Ramos (cell line): Measurements from ENCODE around the gene ZNF845.
"Not testable (repeated sequence)": the region's sequence is repeated elsewhere in the genome, so short reads cannot be mapped to it uniquely, and the experiment has no call there.

ENCODE experiments used
- in situ Hi-C: fragments of 300-500 bp; cut with MboI; formaldehyde crosslinking; loops from one replicate; pipeline ENCODE4 v1.14.3; 2022; ENCODE audit warnings: low sequenced_read_pairs; ENCODE audit not compliant: unreplicated experiment

ZNF845 gene

GRCh38 chr19:53333463-53334449, at the start of gene ZNF845:
Gene ZNF845 (plus strand): TSS chr19:53333749. CDS start chr19:53341308, 7,559 bp downstream.
- in situ Hi-C loops = no loop called here

DNA sequence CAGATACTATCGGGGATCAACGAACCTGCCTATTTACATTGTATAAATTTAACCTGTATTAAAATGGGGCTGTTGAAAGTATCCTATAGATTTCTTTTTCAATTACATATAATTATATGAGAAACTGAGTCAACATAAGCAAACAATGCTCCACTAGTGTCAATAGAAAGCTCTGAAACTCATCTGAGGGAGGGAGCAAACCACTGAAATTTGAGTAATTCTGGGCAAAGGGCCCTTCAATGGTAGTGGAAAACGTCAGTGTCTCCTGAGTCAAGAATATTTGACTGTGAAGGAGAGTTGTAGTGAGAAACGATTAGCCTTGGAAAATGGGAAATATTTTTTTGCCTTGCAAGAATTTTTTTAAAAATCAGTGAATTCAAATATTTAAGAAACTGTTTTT, 48.5 kb upstream of the ZNF845 start:
- in situ Hi-C loops = no loop called here

GRCh38 chr19:53290758-53291549, 42.6 kb upstream of the ZNF845 start:
- in situ Hi-C loops = no loop called here

GRCh38 chr19:53294786-53295441, 38.6 kb upstream of the ZNF845 start:
- in situ Hi-C loops = no loop called here

DNA sequence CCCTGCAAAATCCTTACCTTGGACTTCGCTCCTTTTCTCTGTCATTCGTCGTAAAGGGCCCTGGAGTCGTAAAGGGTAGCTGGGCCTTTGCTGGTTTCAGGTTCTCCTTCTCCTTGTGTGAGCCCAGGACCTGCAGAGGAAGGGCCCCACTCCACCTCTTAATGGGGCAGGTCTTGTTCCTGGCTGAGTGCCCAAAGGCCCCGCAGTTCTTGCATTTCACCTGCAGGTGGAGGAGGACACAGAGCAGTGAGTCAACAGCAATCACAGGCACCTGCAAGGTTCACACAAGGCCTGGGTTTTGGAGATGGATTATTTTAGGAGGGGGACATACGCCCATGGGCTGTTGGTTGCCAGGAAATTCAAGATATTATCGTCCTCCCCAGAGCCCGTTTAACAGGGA, 32.2 kb upstream of the ZNF845 start:
- in situ Hi-C loops = not testable (repeated sequence)

DNA sequence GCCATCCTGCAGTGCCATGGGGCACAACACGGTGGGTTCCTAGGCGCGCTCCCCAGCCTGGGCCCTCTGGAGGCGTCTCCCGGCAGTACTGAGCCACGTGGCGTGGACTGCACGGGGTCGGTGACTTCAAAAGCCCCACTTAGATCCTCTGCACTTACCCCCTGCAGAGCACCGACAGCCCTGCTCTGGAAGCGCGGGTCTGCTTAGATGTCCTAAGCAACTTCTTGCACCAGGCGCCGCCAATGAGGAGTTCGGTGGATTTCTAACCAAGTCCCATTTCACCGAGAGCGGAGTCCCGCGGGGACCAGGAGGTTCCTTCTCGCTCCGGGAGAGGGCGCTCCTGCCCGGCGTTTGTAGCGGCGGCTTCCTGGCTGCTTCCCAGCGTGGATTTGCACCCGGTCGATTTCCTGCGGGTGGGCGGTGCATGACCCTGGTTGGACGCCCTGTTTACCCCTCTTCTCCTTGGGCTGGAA, 25.2 kb upstream of the ZNF845 start:
- in situ Hi-C loops = no loop called here

DNA sequence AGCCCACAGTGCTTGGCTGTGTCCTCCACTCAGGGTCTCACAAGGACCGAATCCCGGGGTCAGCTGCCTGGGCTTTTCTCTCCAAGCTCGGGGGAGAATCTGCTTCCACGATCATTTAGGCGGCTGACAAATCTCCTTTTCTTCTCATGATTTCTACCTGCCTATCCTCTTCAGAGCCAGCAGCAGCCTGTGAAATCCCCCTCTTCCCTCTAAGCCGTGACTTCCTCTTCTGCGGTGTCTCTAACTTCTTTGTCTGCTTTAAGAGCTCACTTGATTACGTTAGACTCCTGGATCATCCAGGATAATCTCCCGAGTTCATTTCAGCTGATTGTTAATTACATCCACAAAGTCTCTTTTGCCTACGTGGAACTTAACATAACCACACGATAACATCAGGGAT, 22.5 kb upstream of the ZNF845 start:
- in situ Hi-C loops = no loop called here

- in situ Hi-C loops = no loop called here
Measured at GRCh38 chr19:53311897-53312296, 21.7 kb upstream of the ZNF845 start.

- in situ Hi-C loops = no loop called here
Measured at GRCh38 chr19:53328967-53329366, 4.6 kb upstream of the ZNF845 start.

- in situ Hi-C loops = no loop called here
Measured at GRCh38 chr19:53332484-53332883, 1.1 kb upstream of the ZNF845 start.

DNA sequence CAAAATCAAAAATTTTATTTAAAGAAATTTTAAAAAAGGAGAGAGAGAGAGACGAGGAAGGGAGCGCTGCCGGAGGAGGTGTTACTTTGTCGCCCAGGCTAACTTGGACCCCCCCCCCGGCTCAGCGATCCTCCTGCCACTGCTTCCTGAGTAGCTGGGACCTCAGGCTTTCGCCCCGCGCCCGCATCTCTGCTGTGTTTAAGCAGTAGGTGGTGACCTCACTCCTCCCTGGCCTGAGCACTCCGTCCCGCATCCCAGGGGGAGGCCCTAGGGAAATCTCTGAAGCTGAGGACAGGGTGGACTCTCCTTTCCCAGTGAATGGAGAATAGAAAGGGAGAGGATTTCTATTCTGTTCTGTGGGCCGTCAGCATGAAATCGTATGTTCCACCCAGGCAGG, 485 bp upstream of the ZNF845 start:
- in situ Hi-C loops = no loop called here

DNA sequence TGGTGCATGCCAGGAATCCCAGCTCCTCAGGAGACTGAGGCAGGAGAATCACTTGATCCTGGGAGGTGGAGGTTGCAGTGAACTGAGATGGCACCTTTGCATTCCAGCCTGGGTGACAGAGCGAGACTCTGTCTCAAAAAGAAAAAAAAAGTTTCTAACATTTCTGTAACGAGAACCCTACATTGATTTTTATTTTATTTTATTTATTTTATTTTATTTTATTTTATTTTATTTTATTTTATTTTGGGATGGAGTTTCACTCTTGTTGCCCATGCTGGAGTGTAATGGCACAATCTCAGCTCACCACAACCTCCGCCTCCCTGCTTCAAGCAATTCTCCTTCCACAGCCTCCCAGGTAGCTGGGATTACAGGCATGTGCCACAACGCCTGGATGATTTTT, 10.9 kb downstream of the ZNF845 start:
- in situ Hi-C loops = not testable (repeated sequence)

DNA sequence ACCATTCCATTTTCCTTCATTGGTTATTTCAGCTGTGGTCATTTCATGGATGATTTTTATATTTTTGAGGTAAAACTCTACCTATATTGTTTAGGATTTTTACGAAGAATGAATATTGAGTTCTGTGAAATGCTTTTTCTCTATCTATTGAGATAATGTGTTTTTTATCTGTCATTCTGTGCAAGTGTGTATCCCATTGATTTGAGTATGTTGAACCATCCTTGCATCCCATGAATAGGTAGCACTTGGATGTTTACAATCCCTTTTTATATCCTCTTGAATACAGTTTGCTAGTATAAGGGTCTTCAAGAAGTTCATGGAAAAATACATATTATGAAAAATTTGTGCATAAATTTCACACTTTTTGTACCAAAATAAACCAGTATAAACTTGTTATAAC, 22.2 kb downstream of the ZNF845 start:
- in situ Hi-C loops = no loop called here

GRCh38 chr19:53357821-53358581, 24.5 kb downstream of the ZNF845 start:
- in situ Hi-C loops = no loop called here

DNA sequence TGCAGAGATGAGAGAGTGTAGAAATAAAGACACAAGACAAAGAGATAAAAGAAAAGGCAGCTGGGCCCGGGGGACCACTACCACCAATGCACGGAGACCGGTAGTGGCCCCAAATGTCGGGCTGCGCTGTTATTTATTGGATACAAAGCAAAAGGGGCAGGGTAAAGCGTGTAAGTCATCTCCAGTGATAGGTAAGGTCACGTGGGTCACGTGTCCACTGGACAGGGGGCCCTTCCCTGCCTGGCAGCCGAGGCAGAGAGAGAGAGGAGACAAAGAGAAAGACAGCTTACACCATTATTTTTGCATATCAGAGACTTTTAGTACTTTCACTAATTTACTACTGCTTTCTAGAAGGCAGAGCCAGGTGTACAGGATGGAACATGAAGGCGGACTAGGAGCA, 26.5 kb downstream of the ZNF845 start:
- in situ Hi-C loops = not testable (repeated sequence)

DNA sequence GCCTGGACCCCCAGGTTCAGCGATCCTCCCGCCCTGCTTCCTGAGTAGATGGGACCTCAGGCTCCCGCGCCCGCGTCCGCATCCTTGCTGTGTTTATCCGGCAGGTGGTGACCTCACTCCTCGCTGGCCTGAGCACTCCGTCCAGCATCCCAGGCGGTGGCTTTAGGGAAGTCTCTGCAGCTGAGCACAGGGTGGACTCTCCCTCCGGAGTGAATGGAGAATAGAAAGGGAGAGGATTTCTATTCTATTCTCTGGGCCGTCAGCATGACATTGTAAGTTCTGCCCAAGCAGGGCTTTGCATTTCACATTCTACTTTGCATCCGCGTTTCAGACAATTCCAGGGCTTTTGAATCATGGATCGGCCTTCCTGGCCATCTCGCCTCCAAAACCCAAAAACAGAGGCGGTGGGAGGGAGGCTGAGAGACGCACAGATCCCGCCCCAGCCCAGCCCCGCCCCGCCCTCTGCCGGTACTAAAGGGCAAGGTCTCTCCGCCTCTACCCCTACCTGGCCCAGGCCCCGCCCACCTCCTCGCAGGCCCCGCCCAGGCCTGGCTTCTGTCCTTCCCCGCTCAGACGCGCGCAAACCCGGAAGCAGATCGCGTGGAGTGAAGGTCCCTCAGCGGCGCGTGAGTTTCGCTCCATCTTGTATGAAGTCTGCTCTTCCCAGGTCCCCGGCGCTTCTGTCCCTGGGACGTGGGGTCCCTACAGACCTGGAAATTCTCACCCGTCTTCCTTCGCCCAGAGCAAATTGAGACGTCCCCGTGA, 31.8 kb downstream of the ZNF845 start, which contains the start of gene ZNF525:
Gene ZNF525 (plus strand): TSS at position 572 of the 765 bp plus-strand sequence. CDS start 6,577 bp downstream, outside the sequence.
- in situ Hi-C loops = no loop called here

- in situ Hi-C loops = no loop called here
Measured at GRCh38 chr19:53365899-53366493, 32.4 kb downstream of the ZNF845 start.

GRCh38 chr19:53372196-53372595, 38.6 kb downstream of the ZNF845 start:
- in situ Hi-C loops = no loop called here

- in situ Hi-C loops = no loop called here
Measured at GRCh38 chr19:53374288-53374687, 40.7 kb downstream of the ZNF845 start.
